ENCODE data around the gene PRKCA. TPM values are rescaled to one million over a fixed set of nuclear protein-coding genes. Genes with fewer than 3 reads are reported as not detected.

PRKCA gene
- total RNA-seq, 1 experiment from 2014 or later, result 29.6 TPM

- Mint-ChIP-seq H3K9me3 (ENCODE audit: unreplicated experiment) (no peaks in the 10 kb centered on the region), H3K4me3 (ENCODE audit: unreplicated experiment) (no peak overlapping the region), H3K4me1 (ENCODE audit: low read depth, unreplicated experiment) (no peaks in the 10 kb centered on the region), H3K27ac (ENCODE audit: unreplicated experiment) (no peak overlapping the region), H3K36me3 (ENCODE audit: insufficient read depth, unreplicated experiment) (no peaks in the 10 kb centered on the region), H3K27me3 (ENCODE audit: insufficient read depth, unreplicated experiment) (peaks cover 14% of the 10 kb centered on the region)
- peak; percentile 45 to 52 for DNase-seq
- Histone ChIP-seq H3K4me1 (no peaks in the 10 kb centered on the region), H3K9me3 (no peaks in the 10 kb centered on the region), H3K27me3 (replicated peaks; ENCODE audit: control insufficient read depth, insufficient read depth, low read length) (no peaks in the 10 kb centered on the region), H3K36me3 (ENCODE audit: control insufficient read depth, insufficient read depth, low read length) (no peaks in the 10 kb centered on the region), H3K4me3 (ENCODE audit: low read depth, low read length) (no peak overlapping the region)
- intact Hi-C loops (cut with micrococcal nuclease; ENCODE audit: unreplicated experiment), result loop anchor here (1.0 kb wide), 2 partner anchors 59 to 134 kb away; no protein-coding TSS in a partner anchor
- ChIA-PET POLR2A (no interaction called here), CTCF (interaction anchor here (0.6 to 1.9 kb wide), 4 partner anchors 12 to 1546 kb away, joined by 4 to 7 read pairs (median 5); no protein-coding TSS in a partner anchor)
- TF ChIP-seq, protein P1, sequence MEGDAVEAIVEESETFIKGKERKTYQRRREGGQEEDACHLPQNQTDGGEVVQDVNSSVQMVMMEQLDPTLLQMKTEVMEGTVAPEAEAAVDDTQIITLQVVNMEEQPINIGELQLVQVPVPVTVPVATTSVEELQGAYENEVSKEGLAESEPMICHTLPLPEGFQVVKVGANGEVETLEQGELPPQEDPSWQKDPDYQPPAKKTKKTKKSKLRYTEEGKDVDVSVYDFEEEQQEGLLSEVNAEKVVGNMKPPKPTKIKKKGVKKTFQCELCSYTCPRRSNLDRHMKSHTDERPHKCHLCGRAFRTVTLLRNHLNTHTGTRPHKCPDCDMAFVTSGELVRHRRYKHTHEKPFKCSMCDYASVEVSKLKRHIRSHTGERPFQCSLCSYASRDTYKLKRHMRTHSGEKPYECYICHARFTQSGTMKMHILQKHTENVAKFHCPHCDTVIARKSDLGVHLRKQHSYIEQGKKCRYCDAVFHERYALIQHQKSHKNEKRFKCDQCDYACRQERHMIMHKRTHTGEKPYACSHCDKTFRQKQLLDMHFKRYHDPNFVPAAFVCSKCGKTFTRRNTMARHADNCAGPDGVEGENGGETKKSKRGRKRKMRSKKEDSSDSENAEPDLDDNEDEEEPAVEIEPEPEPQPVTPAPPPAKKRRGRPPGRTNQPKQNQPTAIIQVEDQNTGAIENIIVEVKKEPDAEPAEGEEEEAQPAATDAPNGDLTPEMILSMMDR (IDR thresholded peaks at IDR 0.05; ENCODE audit: insufficient read depth in 1 of 2, low read depth in 1 of 2, low read length in 1 of 2, severe bottlenecking in 1 of 2, unreplicated experiment in 1 of 2), result peak; percentile 47
- no TSS peak for BruUV-seq (replicated peaks)
These were observed 538.9 kb downstream of the PRKCA start for GRCh38 chr17:66841328-66841727.

GRCh38 chr17:66841744-66842143 lies 539.3 kb downstream of the PRKCA start:
- Histone ChIP-seq H3K36me3 (ENCODE audit: control insufficient read depth, insufficient read depth, low read length) (no peaks in the 10 kb centered on the region), H3K4me3 (ENCODE audit: low read depth, low read length) (no peak overlapping the region), H3K4me1 (no peaks in the 10 kb centered on the region), H3K9me3 (no peaks in the 10 kb centered on the region; the same call in 1 of the 2 replicates), H3K27me3 (replicated peaks; ENCODE audit: control insufficient read depth, insufficient read depth, low read length) (no peaks in the 10 kb centered on the region)
- intact Hi-C loops (cut with micrococcal nuclease; ENCODE audit: unreplicated experiment), result loop anchor here (1.0 kb wide), 2 partner anchors 59 to 134 kb away; no protein-coding TSS in a partner anchor
- ChIA-PET POLR2A (no interaction called here), CTCF (interaction anchor here (0.6 to 1.9 kb wide), 4 partner anchors 12 to 1546 kb away, joined by 4 to 7 read pairs (median 5); no protein-coding TSS in a partner anchor)
- DNase-seq, result no peak
- Mint-ChIP-seq H3K4me1 (ENCODE audit: low read depth, unreplicated experiment) (no peaks in the 10 kb centered on the region), H3K4me3 (ENCODE audit: unreplicated experiment) (no peak overlapping the region), H3K27me3 (ENCODE audit: insufficient read depth, unreplicated experiment) (peaks cover 14% of the 10 kb centered on the region), H3K36me3 (ENCODE audit: insufficient read depth, unreplicated experiment) (no peaks in the 10 kb centered on the region), H3K9me3 (ENCODE audit: unreplicated experiment) (no peaks in the 10 kb centered on the region), H3K27ac (ENCODE audit: unreplicated experiment) (no peak overlapping the region)
- BruUV-seq (replicated peaks), result no TSS peak
- TF ChIP-seq, protein P1 (IDR thresholded peaks at IDR 0.05; ENCODE audit: insufficient read depth in 1 of 2, low read depth in 1 of 2, low read length in 1 of 2, severe bottlenecking in 1 of 2, unreplicated experiment in 1 of 2), result no peak

DNA sequence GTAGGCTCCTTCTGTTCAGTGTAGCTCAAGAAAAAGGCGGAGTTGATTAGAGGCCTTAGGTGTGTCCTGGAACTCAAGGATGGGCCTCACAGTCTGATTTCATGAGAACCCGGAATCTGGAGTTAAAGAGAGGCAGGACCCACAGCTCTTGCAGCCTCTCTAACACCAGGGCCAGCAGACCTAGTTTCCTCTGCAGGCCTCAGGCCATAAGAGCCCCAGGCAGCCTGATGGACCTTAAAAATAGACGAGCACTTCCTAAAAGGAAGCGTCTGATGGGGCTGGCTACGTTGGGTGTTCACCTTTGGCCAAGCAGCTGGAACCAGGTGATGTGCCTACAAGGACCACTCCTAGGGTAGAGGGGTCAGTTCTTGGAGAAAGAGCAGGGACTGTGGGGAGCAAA lies 540.1 kb downstream of the PRKCA start:
- H3K9me3 ChIP-seq, result no peaks in the 10 kb centered on the region; the same call in 1 of the 2 replicates
- no peak for DNase-seq
- H3K4me1 ChIP-seq, result no peaks in the 10 kb centered on the region
- H3K27me3 Mint-ChIP-seq (ENCODE audit: insufficient read depth, unreplicated experiment), result peaks cover 13% of the 10 kb centered on the region
- H3K27ac Mint-ChIP-seq (ENCODE audit: unreplicated experiment), result no peak overlapping the region
- H3K4me3 Mint-ChIP-seq (ENCODE audit: unreplicated experiment), result no peak overlapping the region
- CTCF ChIA-PET, result interaction anchor here (1.9 kb wide), 1 partner anchor 133 kb away, joined by 7 read pairs; no protein-coding TSS in a partner anchor
- BruUV-seq (replicated peaks), result no TSS peak
- no peaks in the 10 kb centered on the region for H3K4me1 Mint-ChIP-seq (ENCODE audit: low read depth, unreplicated experiment)
- no peaks in the 10 kb centered on the region for H3K27me3 ChIP-seq (replicated peaks; ENCODE audit: control insufficient read depth, insufficient read depth, low read length)
- no peaks in the 10 kb centered on the region for H3K9me3 Mint-ChIP-seq (ENCODE audit: unreplicated experiment)
- intact Hi-C loops (cut with micrococcal nuclease; ENCODE audit: unreplicated experiment), result no loop called here
- TF ChIP-seq, protein P1 (IDR thresholded peaks at IDR 0.05; ENCODE audit: insufficient read depth in 1 of 2, low read depth in 1 of 2, low read length in 1 of 2, severe bottlenecking in 1 of 2, unreplicated experiment in 1 of 2), result no peak
- H3K4me3 ChIP-seq (ENCODE audit: low read depth, low read length), result no peak overlapping the region
- H3K36me3 Mint-ChIP-seq (ENCODE audit: insufficient read depth, unreplicated experiment), result no peaks in the 10 kb centered on the region
- H3K36me3 ChIP-seq (ENCODE audit: control insufficient read depth, insufficient read depth, low read length), result no peaks in the 10 kb centered on the region
- POLR2A ChIA-PET, result no interaction called here

All from Caco-2 (cell line).